Measurements from ENCODE around the gene ALKBH6. TPM values are rescaled to one million over a fixed set of nuclear protein-coding genes. Genes with fewer than 3 reads are reported as not detected.

Gene ALKBH6
- polyA plus RNA-seq, 3 donors from 2014 or later, result 27.2 to 34.6 (median 30.0) TPM

DNA sequence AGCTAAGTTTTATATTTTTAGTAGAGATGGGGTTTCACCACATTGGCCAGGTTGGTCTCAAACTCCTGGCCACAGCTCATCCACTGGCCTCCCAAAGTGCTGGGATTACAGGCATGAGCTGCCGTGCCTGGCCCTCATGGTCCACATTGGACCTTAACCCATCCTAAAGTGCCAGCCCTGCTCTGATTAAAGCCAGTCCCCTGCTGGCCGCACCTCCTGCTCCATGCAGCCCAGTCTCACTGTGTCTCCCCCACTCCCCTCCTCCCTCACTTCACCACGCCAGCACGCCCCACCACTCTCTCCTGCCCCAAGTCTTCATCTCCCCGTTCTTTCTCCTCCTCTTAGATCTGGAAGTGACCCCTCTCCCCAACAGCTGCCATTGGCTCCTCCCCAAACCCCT lies 35.7 kb downstream of the ALKBH6 start:
- H3K4me3 Mint-ChIP-seq, result no peak overlapping the region
- H3K4me1 Mint-ChIP-seq, result no peaks in the 10 kb centered on the region
- no peak overlapping the region for H3K27ac Mint-ChIP-seq

DNA sequence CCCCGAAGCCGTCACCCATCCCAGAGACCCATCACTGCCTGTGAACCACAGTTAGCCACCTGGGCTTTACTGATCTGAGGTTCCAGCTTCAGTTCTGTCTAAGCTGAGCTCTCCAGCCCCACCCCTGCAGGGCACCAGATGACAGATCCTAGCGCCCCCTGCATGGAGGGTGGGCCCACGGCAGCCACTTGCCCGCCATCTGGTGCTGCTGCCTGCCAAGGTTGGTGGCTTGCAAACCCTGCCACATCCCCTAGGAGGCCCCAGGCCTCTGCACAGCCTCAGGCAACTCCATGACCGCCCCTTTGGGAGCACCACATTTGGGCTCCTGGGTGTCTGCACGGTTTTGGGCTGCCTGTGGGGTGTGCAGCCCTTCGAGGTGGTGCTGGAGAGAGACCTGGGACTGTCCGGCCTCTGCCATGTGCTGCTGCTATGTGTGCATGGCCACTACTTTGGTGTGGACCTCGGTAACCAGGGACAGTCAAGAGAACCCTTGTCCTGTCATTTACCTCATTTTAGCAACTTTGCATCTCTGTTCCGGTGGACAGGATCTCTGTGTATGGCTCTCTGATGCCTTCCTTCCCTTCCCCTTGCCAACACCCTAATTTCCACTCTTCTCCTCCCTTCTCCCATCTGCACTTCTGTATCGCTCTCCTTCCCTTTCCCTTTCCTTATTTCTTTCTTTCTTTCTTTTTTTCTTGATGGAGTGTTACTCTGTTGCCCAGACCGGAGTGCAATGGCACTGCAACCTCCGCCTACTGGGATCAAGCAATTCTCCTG lies 36.4 kb downstream of the ALKBH6 start:
- Mint-ChIP-seq H3K4me1 (no peaks in the 10 kb centered on the region), H3K27me3 (ENCODE audit: low read depth in 3 of 3) (peaks cover 1 to 5% (median 4%) of the 10 kb centered on the region in 3 donors), H3K27ac (no peak overlapping the region), H3K36me3 (no peaks in the 10 kb centered on the region), H3K9me3 (no peaks in the 10 kb centered on the region), H3K4me3 (no peak overlapping the region)
- DNase-seq, result no peak

More for the DNA sequence above, 35.7 kb downstream of the ALKBH6 start:
- no peaks in the 10 kb centered on the region for H3K9me3 Mint-ChIP-seq
- no peak for DNase-seq
- no peaks in the 10 kb centered on the region for H3K36me3 Mint-ChIP-seq
- H3K27me3 Mint-ChIP-seq (ENCODE audit: low read depth in 3 of 3), result peaks cover 1 to 5% (median 4%) of the 10 kb centered on the region in 3 donors

GRCh38 chr19:35975608-35976214 lies 38.3 kb downstream of the ALKBH6 start:
- DNase-seq, result peak in 1 of 3 donors; percentile 18

GRCh38 chr19:35973487-35973886 lies 40.5 kb downstream of the ALKBH6 start:
- no peak overlapping the region for H3K27ac Mint-ChIP-seq

More at GRCh38 chr19:35975608-35976214, 38.3 kb downstream of the ALKBH6 start:
- Mint-ChIP-seq H3K36me3 (no peaks in the 10 kb centered on the region), H3K4me1 (no peaks in the 10 kb centered on the region), H3K27me3 (ENCODE audit: low read depth in 3 of 3) (peaks cover 0 to 3% (median 1%) of the 10 kb centered on the region in 3 donors), H3K4me3 (no peak overlapping the region), H3K9me3 (no peaks in the 10 kb centered on the region), H3K27ac (no peak overlapping the region)

GRCh38 chr19:35966771-35967170 lies 47.2 kb downstream of the ALKBH6 start:
- H3K4me1 Mint-ChIP-seq, result peaks cover 27 to 31% of the 10 kb centered on the region in 2 donors
- DNase-seq, result peak; percentile 23 to 45 (median 34)
- peak overlapping the region; percentile 24 to 52 (median 41) for H3K4me3 Mint-ChIP-seq
- H3K9me3 Mint-ChIP-seq, result no peaks in the 10 kb centered on the region
- peaks cover 3 to 4% (median 4%) of the 10 kb centered on the region in 3 donors for H3K27me3 Mint-ChIP-seq (ENCODE audit: low read depth in 3 of 3)
- no peaks in the 10 kb centered on the region for H3K36me3 Mint-ChIP-seq
- peak overlapping the region in 2 of 6 donors; percentile 37 to 43 for H3K27ac Mint-ChIP-seq

More at GRCh38 chr19:35973487-35973886, 40.5 kb downstream of the ALKBH6 start:
- Mint-ChIP-seq H3K36me3 (no peaks in the 10 kb centered on the region), H3K9me3 (no peaks in the 10 kb centered on the region), H3K4me3 (no peak overlapping the region), H3K27me3 (ENCODE audit: low read depth in 3 of 3) (peaks cover 0 to 3% (median 1%) of the 10 kb centered on the region in 3 donors), H3K4me1 (peaks cover 6 to 10% of the 10 kb centered on the region in 2 donors)
- no peak for DNase-seq

- H3K4me1 Mint-ChIP-seq, result peaks cover 22 to 28% of the 10 kb centered on the region in 2 donors
- H3K4me3 Mint-ChIP-seq, result no peak overlapping the region
- peaks cover 4 to 6% (median 5%) of the 10 kb centered on the region in 3 donors for H3K27me3 Mint-ChIP-seq (ENCODE audit: low read depth in 3 of 3)
- H3K27ac Mint-ChIP-seq, result no peak overlapping the region
- DNase-seq, result peak in 2 of 3 donors; percentile 33 to 41
- H3K36me3 Mint-ChIP-seq, result no peaks in the 10 kb centered on the region
- H3K9me3 Mint-ChIP-seq, result no peaks in the 10 kb centered on the region
These were observed 50.5 kb downstream of the ALKBH6 start for GRCh38 chr19:35963514-35963913.

GRCh38 chr19:35960432-35960972 lies 53.5 kb downstream of the ALKBH6 start:
- no peaks in the 10 kb centered on the region for H3K36me3 Mint-ChIP-seq
- H3K27me3 Mint-ChIP-seq (ENCODE audit: low read depth in 3 of 3), result peaks cover 3 to 6% (median 4%) of the 10 kb centered on the region in 3 donors
- H3K4me3 Mint-ChIP-seq, result peak overlapping the region in 3 of 5 donors; percentile 11 to 65 (median 13)
- DNase-seq, result no peak
- peak overlapping the region in 1 of 6 donors; percentile 28 for H3K27ac Mint-ChIP-seq
- H3K9me3 Mint-ChIP-seq, result no peaks in the 10 kb centered on the region
- H3K4me1 Mint-ChIP-seq, result peaks cover 7 to 20% of the 10 kb centered on the region in 2 donors

- peaks cover 11 to 23% of the 10 kb centered on the region in 2 donors for H3K4me1 Mint-ChIP-seq
- peaks cover 3 to 6% (median 4%) of the 10 kb centered on the region in 3 donors for H3K27me3 Mint-ChIP-seq (ENCODE audit: low read depth in 3 of 3)
- no peaks in the 10 kb centered on the region for H3K9me3 Mint-ChIP-seq
- no peak for DNase-seq
- no peaks in the 10 kb centered on the region for H3K36me3 Mint-ChIP-seq
- H3K27ac Mint-ChIP-seq, result no peak overlapping the region
- peak overlapping the region in 3 of 5 donors; percentile 26 to 58 (median 47) for H3K4me3 Mint-ChIP-seq
These were observed 54.1 kb downstream of the ALKBH6 start for GRCh38 chr19:35959968-35960320.

Other genes starting within 250 kb of the ALKBH6 start
- under 1 TPM in 1 of 3 donors, not detected in 2; 0.37 TPM for gene ARHGAP33, start 238.6 kb downstream of the ALKBH6 start, polyA plus RNA-seq
- not detected for gene PRODH2, start 201.4 kb downstream of the ALKBH6 start, polyA plus RNA-seq
- gene NPHS1, start 161.7 kb downstream of the ALKBH6 start, polyA plus RNA-seq, result not detected
- gene KIRREL2, start 157.3 kb downstream of the ALKBH6 start, polyA plus RNA-seq, result under 1 TPM in 1 of 3 donors, not detected in 2; 0.19 TPM
- gene APLP1, start 145.6 kb downstream of the ALKBH6 start, polyA plus RNA-seq, result under 1 TPM in 1 of 3 donors, not detected in 2; 0.72 TPM
- gene NFKBID, start 113.7 kb downstream of the ALKBH6 start, polyA plus RNA-seq, result 1 to 10 TPM; 2.7 to 8.0 (median 2.9) TPM
- gene HCST, start 111.7 kb downstream of the ALKBH6 start, polyA plus RNA-seq, result 1,000 to 10,000 TPM; 1,885 to 2,801 (median 2,654) TPM
- gene TYROBP, start 105.9 kb downstream of the ALKBH6 start, polyA plus RNA-seq, result 1,000 to 10,000 TPM; 2,771 to 3,312 (median 2,871) TPM
- under 1 TPM; 0.17 to 0.62 (median 0.32) TPM for gene LRFN3, start 77.8 kb downstream of the ALKBH6 start, polyA plus RNA-seq
- gene SDHAF1, start 19.0 kb downstream of the ALKBH6 start, polyA plus RNA-seq, result 10 to 100 TPM; 44.7 to 51.0 (median 48.3) TPM
- gene SYNE4, start 5.4 kb downstream of the ALKBH6 start, polyA plus RNA-seq, result not detected
- gene CLIP3, start 18.7 kb upstream of the ALKBH6 start, polyA plus RNA-seq, result under 1 TPM in 2 of 3 donors, not detected in 1; 0.07 to 0.55 TPM
- 10 to 100 TPM in 2 of 3 donors, 1 to 10 TPM in 1; 3.2 to 10.7 (median 10.1) TPM for gene THAP8, start 40.1 kb upstream of the ALKBH6 start, polyA plus RNA-seq
- gene WDR62, start 40.7 kb upstream of the ALKBH6 start, polyA plus RNA-seq, result under 1 TPM in 2 of 3 donors, not detected in 1; 0.12 to 0.77 TPM
- not detected for gene OVOL3, start 96.9 kb upstream of the ALKBH6 start, polyA plus RNA-seq
- 100 to 1,000 TPM; 102 to 136 (median 127) TPM for gene POLR2I, start 100.7 kb upstream of the ALKBH6 start, polyA plus RNA-seq
- gene TBCB, start 101.3 kb upstream of the ALKBH6 start, polyA plus RNA-seq, result 100 to 1,000 TPM; 341 to 445 (median 385) TPM
- 100 to 1,000 TPM; 176 to 253 (median 225) TPM for gene CAPNS1, start 125.9 kb upstream of the ALKBH6 start, polyA plus RNA-seq
- not detected for gene COX7A1, start 138.2 kb upstream of the ALKBH6 start, polyA plus RNA-seq
- gene ZNF565, start 200.5 kb upstream of the ALKBH6 start, polyA plus RNA-seq, result 1 to 10 TPM; 2.9 to 7.6 (median 2.9) TPM
- 10 to 100 TPM; 18.6 to 50.6 (median 25.9) TPM for gene ZNF146, start 200.9 kb upstream of the ALKBH6 start, polyA plus RNA-seq

Measured in immature natural killer cell (primary cell).